Liver (tissue), 3 donors: Measurements from ENCODE around the gene NAMPT.

ENCODE experiments used
- EGR1 ChIP-seq, 2 donors: IDR thresholded peaks; 2 replicates each; pipeline ENCODE4 v1.6.1; 2016 to 2018; ENCODE audit warnings: antibody characterized with exemption in 2 of 2, low read depth in 2 of 2
- GABPA ChIP-seq, 2 donors: IDR thresholded peaks in 1 of 2; conservative IDR thresholded peaks in 1 of 2; 2 replicates each; pipeline ENCODE4 v1.6.1; 2016; ENCODE audit warnings: antibody characterized with exemption in 2 of 2, mild to moderate bottlenecking in 1 of 2, moderate library complexity in 1 of 2
- HNF4A ChIP-seq, 2 donors: conservative IDR thresholded peaks; 2 replicates each; pipeline ENCODE4 v1.6.1; 2016; ENCODE audit warnings: antibody characterized with exemption in 2 of 2, mild to moderate bottlenecking in 2 of 2
- HNF4G ChIP-seq: IDR thresholded peaks from 2 replicates; pipeline ENCODE4 v1.6.1; 2016; ENCODE audit warnings: antibody characterized with exemption
- JUND ChIP-seq, 2 donors: IDR thresholded peaks; 2 replicates each; pipeline ENCODE4 v1.6.1; 2016; ENCODE audit warnings: antibody characterized with exemption in 2 of 2
- SP1 ChIP-seq: IDR thresholded peaks from 2 replicates; pipeline ENCODE4 v1.6.1; 2018; ENCODE audit warnings: antibody characterized with exemption, mild to moderate bottlenecking
- TAF1 ChIP-seq: conservative IDR thresholded peaks from 2 replicates; pipeline ENCODE4 v1.6.1; 2016; ENCODE audit warnings: antibody characterized with exemption, mild to moderate bottlenecking
- YY1 ChIP-seq: IDR thresholded peaks from 2 replicates; pipeline ENCODE4 v1.6.1; 2016; ENCODE audit warnings: antibody characterized with exemption, mild to moderate bottlenecking
- TF ChIP-seq, protein P1 (sequence below): fragments of 150-350 bp; IDR thresholded peaks from 2 replicates; pipeline ENCODE4 v1.5.1; 2017; ENCODE audit warnings: improper control_type of control experiment, low read depth, low read length; ENCODE audit not compliant: missing input control
- TF ChIP-seq, protein P2 (sequence below): IDR thresholded peaks from 2 replicates; pipeline ENCODE4 v1.6.1; 2016; ENCODE audit warnings: antibody characterized with exemption, mild to moderate bottlenecking
- TF ChIP-seq, protein P3 (sequence below): IDR thresholded peaks from 2 replicates; pipeline ENCODE4 v1.6.1; 2016; ENCODE audit warnings: antibody characterized with exemption
- donor health status: healthy.
- donor health status: healthy.

DNA sequence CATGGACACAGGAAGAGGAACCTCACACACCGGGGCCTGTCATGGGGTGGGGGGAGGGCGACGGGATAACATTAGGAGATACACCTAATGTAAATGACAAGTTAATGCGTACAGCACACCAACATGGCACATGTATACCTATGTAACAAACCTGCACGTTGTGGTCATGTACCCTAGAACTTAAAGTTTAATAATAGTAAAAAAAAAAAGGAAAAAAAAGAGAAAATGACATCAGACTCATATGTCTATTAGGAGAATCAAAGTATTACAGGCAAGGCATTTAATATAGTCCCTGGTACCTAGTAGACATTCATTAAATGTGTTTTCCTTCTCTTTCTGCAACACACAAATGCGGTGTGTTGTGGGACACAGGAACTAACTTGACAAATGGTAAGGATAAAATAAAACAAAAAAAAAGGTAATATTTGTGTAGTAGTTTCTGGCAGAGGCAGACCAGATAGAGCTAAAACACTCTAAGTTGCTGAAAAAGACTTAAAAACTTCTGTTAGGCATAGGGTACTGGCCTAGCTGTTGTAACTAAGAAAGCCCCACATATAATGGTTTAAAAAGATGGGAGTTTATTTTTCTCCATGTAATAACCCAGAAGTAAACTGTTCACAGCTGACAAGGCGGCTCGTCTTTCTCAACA is 68.8 kb downstream of the NAMPT start:
- TF ChIP-seq, protein P1, sequence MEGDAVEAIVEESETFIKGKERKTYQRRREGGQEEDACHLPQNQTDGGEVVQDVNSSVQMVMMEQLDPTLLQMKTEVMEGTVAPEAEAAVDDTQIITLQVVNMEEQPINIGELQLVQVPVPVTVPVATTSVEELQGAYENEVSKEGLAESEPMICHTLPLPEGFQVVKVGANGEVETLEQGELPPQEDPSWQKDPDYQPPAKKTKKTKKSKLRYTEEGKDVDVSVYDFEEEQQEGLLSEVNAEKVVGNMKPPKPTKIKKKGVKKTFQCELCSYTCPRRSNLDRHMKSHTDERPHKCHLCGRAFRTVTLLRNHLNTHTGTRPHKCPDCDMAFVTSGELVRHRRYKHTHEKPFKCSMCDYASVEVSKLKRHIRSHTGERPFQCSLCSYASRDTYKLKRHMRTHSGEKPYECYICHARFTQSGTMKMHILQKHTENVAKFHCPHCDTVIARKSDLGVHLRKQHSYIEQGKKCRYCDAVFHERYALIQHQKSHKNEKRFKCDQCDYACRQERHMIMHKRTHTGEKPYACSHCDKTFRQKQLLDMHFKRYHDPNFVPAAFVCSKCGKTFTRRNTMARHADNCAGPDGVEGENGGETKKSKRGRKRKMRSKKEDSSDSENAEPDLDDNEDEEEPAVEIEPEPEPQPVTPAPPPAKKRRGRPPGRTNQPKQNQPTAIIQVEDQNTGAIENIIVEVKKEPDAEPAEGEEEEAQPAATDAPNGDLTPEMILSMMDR: no peak
- TF ChIP-seq SP1 (no peak), TAF1 (no peak), HNF4G (no peak), EGR1 (IDR thresholded peaks at IDR 0.05; ENCODE audit: low read depth in 2 of 2) (no peak), YY1 (peak; percentile 25), JUND (IDR thresholded peaks at IDR 0.05) (no peak), HNF4A (conservative IDR thresholded peaks at IDR 0.05) (no peak), GABPA (IDR thresholded peaks at IDR 0.05 in 1 of 2, conservative IDR thresholded peaks at IDR 0.05 in 1 of 2) (no peak)
- TF ChIP-seq, protein P2, sequence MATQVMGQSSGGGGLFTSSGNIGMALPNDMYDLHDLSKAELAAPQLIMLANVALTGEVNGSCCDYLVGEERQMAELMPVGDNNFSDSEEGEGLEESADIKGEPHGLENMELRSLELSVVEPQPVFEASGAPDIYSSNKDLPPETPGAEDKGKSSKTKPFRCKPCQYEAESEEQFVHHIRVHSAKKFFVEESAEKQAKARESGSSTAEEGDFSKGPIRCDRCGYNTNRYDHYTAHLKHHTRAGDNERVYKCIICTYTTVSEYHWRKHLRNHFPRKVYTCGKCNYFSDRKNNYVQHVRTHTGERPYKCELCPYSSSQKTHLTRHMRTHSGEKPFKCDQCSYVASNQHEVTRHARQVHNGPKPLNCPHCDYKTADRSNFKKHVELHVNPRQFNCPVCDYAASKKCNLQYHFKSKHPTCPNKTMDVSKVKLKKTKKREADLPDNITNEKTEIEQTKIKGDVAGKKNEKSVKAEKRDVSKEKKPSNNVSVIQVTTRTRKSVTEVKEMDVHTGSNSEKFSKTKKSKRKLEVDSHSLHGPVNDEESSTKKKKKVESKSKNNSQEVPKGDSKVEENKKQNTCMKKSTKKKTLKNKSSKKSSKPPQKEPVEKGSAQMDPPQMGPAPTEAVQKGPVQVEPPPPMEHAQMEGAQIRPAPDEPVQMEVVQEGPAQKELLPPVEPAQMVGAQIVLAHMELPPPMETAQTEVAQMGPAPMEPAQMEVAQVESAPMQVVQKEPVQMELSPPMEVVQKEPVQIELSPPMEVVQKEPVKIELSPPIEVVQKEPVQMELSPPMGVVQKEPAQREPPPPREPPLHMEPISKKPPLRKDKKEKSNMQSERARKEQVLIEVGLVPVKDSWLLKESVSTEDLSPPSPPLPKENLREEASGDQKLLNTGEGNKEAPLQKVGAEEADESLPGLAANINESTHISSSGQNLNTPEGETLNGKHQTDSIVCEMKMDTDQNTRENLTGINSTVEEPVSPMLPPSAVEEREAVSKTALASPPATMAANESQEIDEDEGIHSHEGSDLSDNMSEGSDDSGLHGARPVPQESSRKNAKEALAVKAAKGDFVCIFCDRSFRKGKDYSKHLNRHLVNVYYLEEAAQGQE: no peak
- TF ChIP-seq, protein P3, sequence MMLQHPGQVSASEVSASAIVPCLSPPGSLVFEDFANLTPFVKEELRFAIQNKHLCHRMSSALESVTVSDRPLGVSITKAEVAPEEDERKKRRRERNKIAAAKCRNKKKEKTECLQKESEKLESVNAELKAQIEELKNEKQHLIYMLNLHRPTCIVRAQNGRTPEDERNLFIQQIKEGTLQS: no peak
